ENCODE results near the gene DNAH2. TPM values are rescaled to one million over a fixed set of nuclear protein-coding genes. Genes with fewer than 3 reads are reported as not detected.
A peak's percentile ranks its signal among the peaks of the same experiment; 100 is the strongest.

The DNAH2 gene
- total RNA-seq, 1 experiment from 2014 or later = 0.15 TPM

DNA sequence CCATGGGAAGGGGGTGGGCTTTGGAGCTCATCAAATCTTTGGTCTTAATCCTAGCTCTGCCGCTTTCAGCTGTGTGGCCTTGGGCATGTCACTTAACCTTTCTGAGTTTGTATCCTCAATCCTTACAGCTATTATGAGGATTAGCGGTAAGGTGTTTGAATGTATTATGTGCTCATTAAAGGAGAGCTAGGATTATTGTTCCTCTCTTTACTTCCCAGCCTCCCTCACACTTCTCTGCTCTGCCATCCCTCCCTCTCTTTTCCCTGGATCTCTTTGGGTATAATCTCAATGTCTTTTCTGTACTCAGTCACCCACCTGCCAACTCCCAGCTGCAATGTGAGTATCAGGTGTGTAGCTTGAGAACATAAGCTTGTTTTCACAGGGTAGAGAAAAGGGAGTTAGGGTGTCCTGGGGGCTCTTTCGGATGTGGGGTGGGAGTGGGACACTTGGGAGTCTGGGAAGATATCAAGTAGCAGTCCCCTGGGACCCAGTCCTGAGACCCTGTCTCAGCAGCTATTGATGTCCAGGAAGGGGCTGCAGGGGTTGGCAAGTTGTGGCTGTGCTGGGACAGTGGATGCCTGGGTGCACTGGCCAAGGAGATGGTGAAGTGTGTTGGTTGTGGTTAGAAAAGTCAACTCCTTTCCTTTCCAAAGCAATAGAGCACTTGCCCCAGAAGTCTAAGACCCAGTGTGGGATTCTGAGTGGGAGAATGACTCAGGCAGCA is 10.8 kb upstream of the DNAH2 start:
- H3K56ac ChIP-seq (ENCODE audit: insufficient read length, low read depth, low read length) = no peak overlapping the region
- peaks cover 18% of the 10 kb centered on the region for H3K23me2 ChIP-seq (ENCODE audit: insufficient read length, low read depth, low read length, poor library complexity, severe bottlenecking)
- H3K4me2 ChIP-seq (ENCODE audit: insufficient read depth, insufficient read length, low read length) = peak overlapping the region; percentile 80
- no peak overlapping the region for H3K9ac ChIP-seq (ENCODE audit: extremely low read depth, insufficient read length, low read length)
- no peak overlapping the region for H3K27ac ChIP-seq (ENCODE audit: insufficient read length, low read depth, low read length)
- H3T11ph ChIP-seq (ENCODE audit: low read length) = no peak overlapping the region
- H3K9me3 Mint-ChIP-seq = no peaks in the 10 kb centered on the region
- no peaks in the 10 kb centered on the region for H3K79me1 ChIP-seq (ENCODE audit: insufficient read depth, low read depth, low read length, poor library complexity, severe bottlenecking)
- no peak overlapping the region for H2AFZ ChIP-seq (ENCODE audit: low read length)
- H4K20me1 ChIP-seq (ENCODE audit: control insufficient read depth, insufficient read depth, insufficient read length) = no peaks in the 10 kb centered on the region
- no peaks in the 10 kb centered on the region for H3K9me3 ChIP-seq (ENCODE audit: control insufficient read depth, low read depth, low read length)
- WGBS (ENCODE audit: extremely low coverage, insufficient read length, low lambda C conversion rate) = no CpG with 5 or more reads among the region's 3 CpGs
- H3K27ac Mint-ChIP-seq = no peak overlapping the region
- H3K18ac ChIP-seq (ENCODE audit: insufficient read length, low read depth, low read length) = no peak overlapping the region
- no peak overlapping the region for H2AK5ac ChIP-seq (ENCODE audit: insufficient read length, low read length)
- TF ChIP-seq, protein P1, sequence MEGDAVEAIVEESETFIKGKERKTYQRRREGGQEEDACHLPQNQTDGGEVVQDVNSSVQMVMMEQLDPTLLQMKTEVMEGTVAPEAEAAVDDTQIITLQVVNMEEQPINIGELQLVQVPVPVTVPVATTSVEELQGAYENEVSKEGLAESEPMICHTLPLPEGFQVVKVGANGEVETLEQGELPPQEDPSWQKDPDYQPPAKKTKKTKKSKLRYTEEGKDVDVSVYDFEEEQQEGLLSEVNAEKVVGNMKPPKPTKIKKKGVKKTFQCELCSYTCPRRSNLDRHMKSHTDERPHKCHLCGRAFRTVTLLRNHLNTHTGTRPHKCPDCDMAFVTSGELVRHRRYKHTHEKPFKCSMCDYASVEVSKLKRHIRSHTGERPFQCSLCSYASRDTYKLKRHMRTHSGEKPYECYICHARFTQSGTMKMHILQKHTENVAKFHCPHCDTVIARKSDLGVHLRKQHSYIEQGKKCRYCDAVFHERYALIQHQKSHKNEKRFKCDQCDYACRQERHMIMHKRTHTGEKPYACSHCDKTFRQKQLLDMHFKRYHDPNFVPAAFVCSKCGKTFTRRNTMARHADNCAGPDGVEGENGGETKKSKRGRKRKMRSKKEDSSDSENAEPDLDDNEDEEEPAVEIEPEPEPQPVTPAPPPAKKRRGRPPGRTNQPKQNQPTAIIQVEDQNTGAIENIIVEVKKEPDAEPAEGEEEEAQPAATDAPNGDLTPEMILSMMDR (conservative IDR thresholded peaks at IDR 0.05) = no peak
- H3K36me3 Mint-ChIP-seq (ENCODE audit: insufficient read depth in 1 of 3, low read depth in 3 of 3) = peaks cover 2 to 12% (median 4%) of the 10 kb centered on the region in 3 experiments
- no peak overlapping the region for H2BK120ac ChIP-seq (ENCODE audit: low read depth, low read length, poor library complexity, severe bottlenecking)
- H3K79me2 ChIP-seq (ENCODE audit: insufficient read depth, low read length) = no peaks in the 10 kb centered on the region
- no peaks in the 10 kb centered on the region; the same call in 1 of the 2 replicates for H3K27me3 ChIP-seq (ENCODE audit: insufficient read depth, low read length)
- peaks cover 37 to 45% of the 10 kb centered on the region in 2 experiments for H3K4me1 Mint-ChIP-seq
- peaks cover 3% of the 10 kb centered on the region for H3K4me1 ChIP-seq (ENCODE audit: insufficient read depth, low read length)
- no peak overlapping the region for H4K91ac ChIP-seq (ENCODE audit: insufficient read length, low read depth, low read length)
- H3K4me3 Mint-ChIP-seq = peak overlapping the region; percentile 75 to 87; a peak in 4 of 5 replicates
- H2BK5ac ChIP-seq (ENCODE audit: insufficient read length, low read length) = no peak overlapping the region
- H3K14ac ChIP-seq (ENCODE audit: insufficient read depth, low read length) = no peak overlapping the region
- H2BK20ac ChIP-seq (ENCODE audit: low read depth, low read length, poor library complexity, severe bottlenecking) = no peak overlapping the region
- H4K5ac ChIP-seq (ENCODE audit: insufficient read length, low read depth, low read length) = no peak overlapping the region
- no peak for DNase-seq
- no peak overlapping the region for H4K8ac ChIP-seq (replicated peaks; ENCODE audit: insufficient read length, low read depth, low read length)
- H3K4ac ChIP-seq (ENCODE audit: low read depth, low read length) = no peak overlapping the region
- no peak overlapping the region for H2BK15ac ChIP-seq (ENCODE audit: low read depth, low read length)
- no peak overlapping the region for H2BK12ac ChIP-seq (ENCODE audit: insufficient read length, low read depth, low read length)
- peaks cover 36% of the 10 kb centered on the region for H3K27me3 Mint-ChIP-seq (ENCODE audit: low read depth)
- no peak overlapping the region for H3K23ac ChIP-seq (ENCODE audit: insufficient read length, low read depth, low read length)
